ENCODE measurements around the gene CRADD. TPM values are rescaled to one million over a fixed set of nuclear protein-coding genes. Genes with fewer than 3 reads are reported as not detected.
A peak's percentile ranks its signal among the peaks of the same experiment; 100 is the strongest.

Gene CRADD
- total and polyA plus RNA-seq, 2 of the 4 experiments (the other 2 are of a cell fraction), result 11.1 to 14.0 TPM

DNA sequence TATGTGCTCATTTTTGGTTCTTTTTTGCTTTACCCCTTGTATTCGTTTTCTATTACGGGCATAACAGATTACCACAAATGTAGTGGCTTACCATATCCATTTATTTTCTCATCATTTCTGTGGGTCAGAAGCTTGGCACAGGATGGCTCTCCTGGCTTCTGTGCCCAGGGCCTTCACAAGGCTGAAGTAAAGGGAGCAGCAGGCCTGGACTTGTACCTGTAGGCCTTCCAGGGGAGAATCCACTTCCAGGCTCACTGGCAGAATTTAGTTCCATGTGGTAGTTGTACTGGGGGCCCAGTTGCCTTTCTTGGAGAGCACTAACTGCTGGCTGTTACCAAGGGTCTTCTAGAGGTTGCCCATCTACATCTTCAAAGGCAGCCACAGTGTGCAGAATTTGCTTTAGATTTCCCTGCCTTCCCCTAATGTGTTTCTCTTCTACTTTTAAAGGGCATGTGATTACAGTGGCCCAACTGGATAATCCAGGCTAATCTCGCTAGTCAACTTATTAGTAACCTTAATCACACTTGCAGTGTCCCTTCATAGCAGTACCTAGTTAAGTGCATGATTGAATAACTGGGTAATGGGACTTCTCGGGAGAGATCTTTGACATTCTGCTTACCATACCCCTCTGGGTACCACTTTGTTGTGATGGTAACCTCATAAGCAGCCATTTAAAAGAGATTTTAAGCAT, 67.0 kb downstream of the CRADD start:
- H3K9me3 ChIP-seq (ENCODE audit: control insufficient read depth, insufficient read depth, low read length), result no peaks in the 10 kb centered on the region
- H3K27me3 ChIP-seq (ENCODE audit: control insufficient read depth, insufficient read depth, low read length), result no peaks in the 10 kb centered on the region
- ATAC-seq (ENCODE audit: low read depth), result no peak
- H4K8ac ChIP-seq (ENCODE audit: low read depth in 2 of 2, low read length in 2 of 2), result peak overlapping the region in 1 of 2 experiments; percentile 52; a peak in 2 of 4 replicates
- no peak overlapping the region for H3K4me3 ChIP-seq (ENCODE audit: insufficient read depth, low read depth, low read length)
- BruUV-seq (replicated peaks), result no TSS peak
- H3K27ac ChIP-seq (ENCODE audit: insufficient read depth, low read length), result no peak overlapping the region
- H4K91ac ChIP-seq (ENCODE audit: insufficient read depth, low read depth, low read length), result no peak overlapping the region
- 100% methylated on average over 1 of the region's 4 CpGs; no CpG with 5 or more reads in 1 of the 2 experiments for WGBS, 2 experiments (ENCODE audit: extremely low coverage in 2 of 2, insufficient read length in 1 of 2)
- dilution Hi-C loops (cut with HindIII; ENCODE audit: low sequenced_read_pairs, unreplicated experiment) (no loop called here), intact Hi-C loops (cut with micrococcal nuclease) (loop anchor here (2.0 to 5.0 kb wide), 3 partner anchors 47 to 241 kb away; partner anchors contain the start of gene CRADD), in situ Hi-C loops (cut with MboI; ENCODE audit: low sequenced_read_pairs) (loop anchor here (5.0 kb wide), 1 partner anchor 177 kb away; no protein-coding TSS in a partner anchor)
- no peak overlapping the region for H3K14ac ChIP-seq (replicated peaks; ENCODE audit: low read depth, low read length)
- no peak overlapping the region for H2BK5ac ChIP-seq (ENCODE audit: low read depth, low read length, poor library complexity, severe bottlenecking)
- H2BK20ac ChIP-seq (ENCODE audit: low read depth, low read length), result no peak overlapping the region
- no peaks in the 10 kb centered on the region for H4K20me1 ChIP-seq (ENCODE audit: insufficient read depth, low read length)
- H3K9ac ChIP-seq (ENCODE audit: low read depth, low read length), result no peak overlapping the region
- no peaks in the 10 kb centered on the region for H3K36me3 ChIP-seq (ENCODE audit: control insufficient read depth, insufficient read depth, low read length)
- no peak overlapping the region for H3K56ac ChIP-seq (ENCODE audit: extremely low read depth, insufficient read depth, low read length)
- no peak overlapping the region for H2AK9ac ChIP-seq (replicated peaks; ENCODE audit: low read depth, low read length, poor library complexity)
- 0 out of 2 replicates have a peak overlapping the region, but pooled peaks have one; percentile 40 for H4K5ac ChIP-seq (ENCODE audit: low read depth, low read length)
- H3K4ac ChIP-seq (ENCODE audit: low read depth, low read length), result no peak overlapping the region; the same call in 1 of the 2 replicates
- ChIA-PET POLR2A (ENCODE audit: unreplicated experiment) (no interaction called here), CTCF (no interaction called here)
- H2AK5ac ChIP-seq (ENCODE audit: low read depth, low read length), result no peak overlapping the region
- 0 out of 2 replicates have a peak, but pooled peaks cover 2% of the 10 kb centered on the region for H3K9me1 ChIP-seq (ENCODE audit: insufficient read depth, low read length)
- no peak for DNase-seq
- H3K18ac ChIP-seq (ENCODE audit: low read depth, low read length), result no peak overlapping the region
- H3K4me2 ChIP-seq (ENCODE audit: low read depth, low read length), result no peak overlapping the region
- H3K23ac ChIP-seq (ENCODE audit: low read depth, low read length), result no peak overlapping the region
- TF ChIP-seq BHLHE40 (IDR thresholded peaks at IDR 0.05; ENCODE audit: low read depth, low read length), result no peak
- TF ChIP-seq SMC3 (IDR thresholded peaks at IDR 0.05; ENCODE audit: low read depth, low read length), result no peak
- TF ChIP-seq NFE2L2 (IDR thresholded peaks at IDR 0.05; ENCODE audit: low read depth, low read length), result no peak
- TF ChIP-seq MAFK (IDR thresholded peaks at IDR 0.05; ENCODE audit: low read depth, low read length), result no peak
- no peak for TF ChIP-seq CEBPB (IDR thresholded peaks at IDR 0.05; ENCODE audit: low read depth, low read length)
- TF ChIP-seq CHD1 (IDR thresholded peaks at IDR 0.05; ENCODE audit: low read depth, low read length), result no peak
- TF ChIP-seq POLR2A (IDR thresholded peaks at IDR 0.05; ENCODE audit: low read depth, low read length), result no peak
- TF ChIP-seq RCOR1 (IDR thresholded peaks at IDR 0.05; ENCODE audit: insufficient replicate concordance, low read length), result no peak
- no peak for TF ChIP-seq MXI1 (IDR thresholded peaks at IDR 0.05; ENCODE audit: borderline replicate concordance, low read depth, low read length)
- TF ChIP-seq MAZ (IDR thresholded peaks at IDR 0.05; ENCODE audit: borderline replicate concordance, low read depth, low read length), result no peak
- TF ChIP-seq RFX5 (IDR thresholded peaks at IDR 0.05; ENCODE audit: low read depth, low read length), result no peak
- TF ChIP-seq RAD21 (IDR thresholded peaks at IDR 0.05; ENCODE audit: low read length), result no peak
- no peak overlapping the region for H2AFZ ChIP-seq (replicated peaks; ENCODE audit: low read length, poor library complexity)
- H2BK120ac ChIP-seq (ENCODE audit: low read depth, low read length), result 0 out of 2 replicates have a peak overlapping the region, but pooled peaks have one; percentile 6
- peaks cover 5 to 7% of the 10 kb centered on the region in 2 experiments; a peak in 3 of 4 replicates for H3K79me1 ChIP-seq (ENCODE audit: low read depth in 1 of 2, low read length in 2 of 2)
- no peak overlapping the region for H2BK15ac ChIP-seq (ENCODE audit: low read depth, low read length)
- peaks cover 5% of the 10 kb centered on the region for H3K4me1 ChIP-seq (ENCODE audit: control insufficient read depth, insufficient read depth, low read length)

Data from IMR-90 (cell line).